Adrenal gland (tissue), 5 donors: ENCODE measurements around the gene MRPS26.
"Not testable (repeated sequence)": the region's sequence is repeated elsewhere in the genome, so short reads cannot be mapped to it uniquely, and the experiment has no call there.

Experiments used
- POLR2A ChIP-seq, 2 donors: fragments of 450-650 bp; IDR thresholded peaks; one replicate each; pipeline ENCODE4 v1.6.1; 2017; ENCODE audit warnings: antibody characterized with exemption in 2 of 2, mild to moderate bottlenecking in 2 of 2, moderate library complexity in 1 of 2
- TF ChIP-seq, protein P1 (sequence below), 6 experiments: fragments of 450-650 bp in 4 of 6; fragments of 200-600 bp in 2 of 6; sonication (generic) in 1 of 6; IDR thresholded peaks; 1 replicate in 5 of 6; 2 replicates in 1 of 6; pipeline versions ENCODE4 v1.5.1 to v1.8.0; 2016 to 2021; ENCODE audit warnings: antibody characterized with exemption in 6 of 6, mild to moderate bottlenecking in 2 of 6, moderate library complexity in 1 of 6
- donor health status: DM: no; HTN: no; CAD: no.

DNA sequence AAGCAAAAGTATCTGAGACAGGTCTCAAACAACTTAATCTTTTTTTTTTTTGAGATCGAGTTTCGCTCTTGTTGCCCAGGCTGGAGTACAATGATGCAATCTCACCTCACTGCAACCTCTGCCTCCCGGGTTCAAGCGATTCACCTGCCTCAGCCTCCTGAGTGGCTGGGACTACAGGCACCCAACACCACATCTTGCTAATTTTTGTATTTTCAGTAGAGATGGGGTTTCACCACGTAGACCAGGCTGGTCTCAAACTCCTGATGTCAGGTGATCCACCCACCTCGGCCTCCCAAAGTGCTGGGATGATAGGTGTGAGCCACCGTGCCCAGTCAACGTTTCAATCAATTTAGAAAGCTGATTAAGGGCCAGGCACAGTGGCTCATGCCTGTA, 27.4 kb downstream of the MRPS26 start:
- TF ChIP-seq, protein P1, sequence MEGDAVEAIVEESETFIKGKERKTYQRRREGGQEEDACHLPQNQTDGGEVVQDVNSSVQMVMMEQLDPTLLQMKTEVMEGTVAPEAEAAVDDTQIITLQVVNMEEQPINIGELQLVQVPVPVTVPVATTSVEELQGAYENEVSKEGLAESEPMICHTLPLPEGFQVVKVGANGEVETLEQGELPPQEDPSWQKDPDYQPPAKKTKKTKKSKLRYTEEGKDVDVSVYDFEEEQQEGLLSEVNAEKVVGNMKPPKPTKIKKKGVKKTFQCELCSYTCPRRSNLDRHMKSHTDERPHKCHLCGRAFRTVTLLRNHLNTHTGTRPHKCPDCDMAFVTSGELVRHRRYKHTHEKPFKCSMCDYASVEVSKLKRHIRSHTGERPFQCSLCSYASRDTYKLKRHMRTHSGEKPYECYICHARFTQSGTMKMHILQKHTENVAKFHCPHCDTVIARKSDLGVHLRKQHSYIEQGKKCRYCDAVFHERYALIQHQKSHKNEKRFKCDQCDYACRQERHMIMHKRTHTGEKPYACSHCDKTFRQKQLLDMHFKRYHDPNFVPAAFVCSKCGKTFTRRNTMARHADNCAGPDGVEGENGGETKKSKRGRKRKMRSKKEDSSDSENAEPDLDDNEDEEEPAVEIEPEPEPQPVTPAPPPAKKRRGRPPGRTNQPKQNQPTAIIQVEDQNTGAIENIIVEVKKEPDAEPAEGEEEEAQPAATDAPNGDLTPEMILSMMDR (IDR thresholded peaks at IDR 0.05): not testable (repeated sequence)
- TF ChIP-seq POLR2A (IDR thresholded peaks at IDR 0.05): not testable (repeated sequence)
